Neuronal stem cell (in vitro differentiated cells): ENCODE measurements around the gene MED8.
"Not testable (repeated sequence)": the region's sequence is repeated elsewhere in the genome, so short reads cannot be mapped to it uniquely, and the experiment has no call there.

ENCODE experiments used
- DNase-seq: peaks from one replicate; pipeline ENCODE4 v3.0.0-alpha.2; 2013; ENCODE audit warnings: low spot score
- H2AFZ ChIP-seq: one replicate; pipeline ENCODE4 v1.6.1; 2013; ENCODE audit warnings: mild to moderate bottlenecking, low read length, inconsistent platforms
- H2AK5ac ChIP-seq: 2 replicates; pipeline ENCODE4 v1.6.1; 2013; ENCODE audit warnings: low read depth, mild to moderate bottlenecking, inconsistent platforms, low read length, moderate library complexity, mixed read lengths
- H2BK120ac ChIP-seq: 2 replicates; pipeline ENCODE4 v1.6.1; 2013; ENCODE audit warnings: low read depth, mild to moderate bottlenecking, inconsistent platforms, low read length, moderate library complexity, mixed read lengths
- H2BK12ac ChIP-seq: one replicate; pipeline ENCODE4 v1.6.1; 2013; ENCODE audit warnings: low read length, inconsistent platforms
- H2BK15ac ChIP-seq: 2 replicates; pipeline ENCODE4 v1.6.1; 2013; ENCODE audit warnings: mild to moderate bottlenecking, low read length, inconsistent platforms, mixed read lengths
- H2BK5ac ChIP-seq: one replicate; pipeline ENCODE4 v1.6.1; 2013; ENCODE audit warnings: inconsistent platforms, mild to moderate bottlenecking, low read length, moderate library complexity
- H3K14ac ChIP-seq: one replicate; pipeline ENCODE4 v1.6.1; 2013; ENCODE audit warnings: low read length, inconsistent platforms
- H3K18ac ChIP-seq: 2 replicates; pipeline ENCODE4 v1.6.1; 2013; ENCODE audit warnings: low read length, inconsistent platforms
- H3K23ac ChIP-seq: 2 replicates; pipeline ENCODE4 v1.6.1; 2013; ENCODE audit warnings: low read depth, mild to moderate bottlenecking, mixed read lengths, low read length, inconsistent platforms; ENCODE audit not compliant: poor library complexity
- H3K27ac ChIP-seq: replicated peaks from 3 replicates; pipeline ENCODE4 v1.5.1; 2013; ENCODE audit warnings: low read length, inconsistent platforms
- H3K27me3 ChIP-seq, 3 experiments: 2 replicates each; pipeline ENCODE4 v1.6.1; 2013; ENCODE audit warnings: low read length in 3 of 3, mild to moderate bottlenecking in 2 of 3, inconsistent platforms in 1 of 3, low read depth in 1 of 3, mixed read lengths in 1 of 3, moderate library complexity in 1 of 3; ENCODE audit not compliant: control insufficient read depth in 3 of 3, insufficient read depth in 3 of 3
- H3K36me3 ChIP-seq, 2 donors: replicated peaks in 1 of 2; 2 replicates each; pipeline ENCODE4 v1.6.1; 2013; ENCODE audit warnings: low read length in 2 of 2; ENCODE audit not compliant: control insufficient read depth in 2 of 2, insufficient read depth in 2 of 2
- H3K4ac ChIP-seq: 2 replicates; pipeline ENCODE4 v1.6.1; 2013; ENCODE audit warnings: inconsistent platforms, mild to moderate bottlenecking, low read length, moderate library complexity
- H3K4me1 ChIP-seq, 2 donors: 1 replicate in 1 of 2; 2 replicates in 1 of 2; pipeline ENCODE4 v1.6.1; 2013; ENCODE audit warnings: low read length in 2 of 2, low read depth in 1 of 2; ENCODE audit not compliant: control insufficient read depth in 2 of 2, insufficient read depth in 1 of 2
- H3K4me2 ChIP-seq: one replicate; pipeline ENCODE4 v1.6.1; 2013; ENCODE audit warnings: mild to moderate bottlenecking, low read length, inconsistent platforms; ENCODE audit not compliant: insufficient read depth, poor library complexity, severe bottlenecking
- H3K4me3 ChIP-seq, 2 donors: 2 replicates each; pipeline ENCODE4 v1.5.1; 2013; ENCODE audit warnings: low read length in 2 of 2, mild to moderate bottlenecking in 2 of 2, inconsistent platforms in 1 of 2, moderate library complexity in 1 of 2
- H3K79me1 ChIP-seq: one replicate; pipeline ENCODE4 v1.6.1; 2013; ENCODE audit warnings: low read depth, mild to moderate bottlenecking, inconsistent platforms, low read length, moderate library complexity
- H3K9ac ChIP-seq: one replicate; pipeline ENCODE4 v1.6.1; 2013; ENCODE audit warnings: mild to moderate bottlenecking, low read depth, low read length, inconsistent platforms; ENCODE audit not compliant: poor library complexity
- H3K9me3 ChIP-seq, 2 donors: replicated peaks in 1 of 2; 2 replicates each; pipeline versions ENCODE3 to v1.6.1; 2013; ENCODE audit warnings: low read length in 2 of 2, mild to moderate bottlenecking in 2 of 2, inconsistent platforms in 1 of 2, low read depth in 1 of 2, mixed read lengths in 1 of 2, moderate library complexity in 1 of 2; ENCODE audit not compliant: control insufficient read depth in 2 of 2, insufficient read depth in 1 of 2
- H4K8ac ChIP-seq: one replicate; pipeline ENCODE4 v1.6.1; 2013; ENCODE audit warnings: low read depth, mild to moderate bottlenecking, inconsistent platforms, low read length, moderate library complexity
- H4K91ac ChIP-seq: one replicate; pipeline ENCODE4 v1.6.1; 2013; ENCODE audit warnings: low read length, low read depth, mild to moderate bottlenecking, inconsistent platforms; ENCODE audit not compliant: poor library complexity
- WGBS, 2 donors: extraction: QIAGEN DNeasy Blood & Tissue Kit; methylation state at CpG; one replicate each; pipeline ENCODE4 v1.1.7; 2013; ENCODE audit warnings: missing lambda C conversion rate in 2 of 2, mixed read lengths in 1 of 2; ENCODE audit not compliant: insufficient read length in 2 of 2, insufficient replicate concordance in 1 of 2; ENCODE audit errors: extremely low coverage in 2 of 2; 5-methylcytosine and 5-hydroxymethylcytosine counted together

Gene MED8

DNA sequence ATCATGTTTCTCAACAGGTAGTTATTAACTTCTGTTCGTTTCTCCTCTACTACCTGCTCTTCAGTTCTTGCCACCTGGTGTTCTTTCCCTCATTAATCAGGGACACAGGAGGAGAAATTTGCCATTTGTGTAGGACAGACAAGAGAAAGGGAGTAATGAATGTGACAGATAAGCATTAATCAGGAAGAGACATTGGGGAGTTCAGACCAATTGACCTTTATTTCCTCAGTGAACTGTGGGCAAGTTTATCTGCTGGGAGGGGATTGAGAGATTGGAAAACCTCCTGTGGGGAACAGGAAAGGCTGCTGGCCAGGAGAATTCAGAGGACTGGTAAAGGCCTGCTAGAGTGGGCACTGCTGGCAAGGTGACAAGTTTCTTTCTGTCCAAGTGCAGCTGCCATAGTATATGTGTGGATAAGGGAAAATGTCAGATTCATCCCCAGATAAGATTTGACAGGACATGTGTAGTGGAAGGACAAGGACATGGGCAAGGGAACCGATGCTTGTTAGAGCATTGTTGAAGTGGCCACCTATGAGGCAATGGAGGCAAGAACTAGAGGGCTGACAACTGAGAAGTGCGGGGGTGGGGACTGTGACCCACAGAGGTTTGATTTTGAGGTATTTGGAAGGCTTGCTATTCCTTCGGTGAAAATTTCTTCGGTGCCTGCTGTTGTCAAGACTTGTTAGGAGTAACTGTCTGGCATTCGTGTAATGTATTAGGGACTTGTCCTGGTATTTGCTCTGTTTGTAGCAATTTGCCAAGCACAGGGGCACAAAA, 12.7 kb upstream of the MED8 start:
- Histone ChIP-seq H4K8ac (no peak overlapping the region), H3K36me3 (peaks cover 12 to 44% of the 10 kb centered on the region in 2 donors), H3K79me1 (no peaks in the 10 kb centered on the region), H2AK5ac (no peak overlapping the region), H2BK12ac (no peak overlapping the region), H2BK120ac (no peak overlapping the region), H3K4me1 (no peaks in the 10 kb centered on the region), H3K4me3 (no peak overlapping the region), H3K9me3 (no peaks in the 10 kb centered on the region), H2BK15ac (no peak overlapping the region), H2AFZ (no peak overlapping the region), H3K18ac (no peak overlapping the region), H3K23ac (no peak overlapping the region), H3K4me2 (no peak overlapping the region), H2BK5ac (no peak overlapping the region), H3K14ac (no peak overlapping the region), H3K27ac (no peak overlapping the region), H3K27me3 (no peaks in the 10 kb centered on the region), H3K4ac (no peak overlapping the region), H3K9ac (no peak overlapping the region), H4K91ac (no peak overlapping the region)
- DNase-seq = no peak
- no CpG with 5 or more reads among the region's 6 CpGs for WGBS, 2 donors

- H3K4me1 ChIP-seq, H3K27me3 ChIP-seq, H2BK15ac ChIP-seq, H2BK5ac ChIP-seq, H2AFZ ChIP-seq, H3K4me3 ChIP-seq, H3K4ac ChIP-seq, H2BK120ac ChIP-seq, H4K8ac ChIP-seq, H3K23ac ChIP-seq, H3K18ac ChIP-seq, H3K4me2 ChIP-seq, H2BK12ac ChIP-seq, H3K9me3 ChIP-seq, H3K9ac ChIP-seq, H3K27ac ChIP-seq, DNase-seq, H4K91ac ChIP-seq, H2AK5ac ChIP-seq, H3K14ac ChIP-seq, H3K79me1 ChIP-seq: not testable (repeated sequence)
- H3K36me3 ChIP-seq = peaks cover 9 to 37% of the 10 kb centered on the region in 2 donors
- WGBS, 2 donors = no CpG with 5 or more reads among the region's 9 CpGs
Measured at GRCh38 chr1:43400441-43400840, 10.8 kb upstream of the MED8 start.

GRCh38 chr1:43398227-43398626, 8.6 kb upstream of the MED8 start:
- no CpG with 5 or more reads among the region's 3 CpGs for whole genome bisulfite sequencing, 2 donors
- no peak overlapping the region for H3K27ac ChIP-seq
- no peak overlapping the region for H2AFZ ChIP-seq
- no peak overlapping the region for H4K8ac ChIP-seq
- no peak overlapping the region for H2BK15ac ChIP-seq
- no peak overlapping the region for H2BK5ac ChIP-seq
- H3K4me1 ChIP-seq = no peaks in the 10 kb centered on the region
- no peak overlapping the region for H3K14ac ChIP-seq
- H3K18ac ChIP-seq = no peak overlapping the region
- H3K4ac ChIP-seq = no peak overlapping the region
- peaks cover 0 to 16% of the 10 kb centered on the region in 2 donors for H3K36me3 ChIP-seq
- no peaks in the 10 kb centered on the region for H3K27me3 ChIP-seq
- no peak overlapping the region for H3K4me3 ChIP-seq
- H3K4me2 ChIP-seq = no peak overlapping the region
- H3K79me1 ChIP-seq = no peaks in the 10 kb centered on the region
- no peak overlapping the region for H2BK120ac ChIP-seq
- H3K9me3 ChIP-seq = no peaks in the 10 kb centered on the region
- H2AK5ac ChIP-seq = no peak overlapping the region
- H4K91ac ChIP-seq = no peak overlapping the region
- no peak for DNase-seq
- H3K23ac ChIP-seq = no peak overlapping the region
- no peak overlapping the region for H2BK12ac ChIP-seq
- H3K9ac ChIP-seq = no peak overlapping the region

DNA sequence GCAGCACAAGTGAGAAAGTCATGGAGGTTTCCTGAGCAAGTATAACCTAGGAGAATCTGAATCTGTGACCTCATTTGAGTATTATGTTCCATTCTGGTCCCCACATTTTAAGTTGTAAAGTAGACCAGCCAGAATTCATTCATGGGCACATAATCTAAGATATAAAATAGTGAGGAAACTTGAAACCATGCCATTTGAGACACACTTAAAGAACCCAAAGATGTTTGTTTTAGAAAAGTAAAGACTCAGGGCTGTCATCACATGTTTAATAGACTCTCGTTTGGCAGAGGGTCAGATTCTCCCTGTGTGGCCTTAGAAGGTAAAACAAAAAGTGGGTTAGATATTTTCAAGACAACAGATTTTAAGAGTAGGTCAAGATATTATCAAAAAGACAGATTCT, 6.5 kb upstream of the MED8 start:
- H3K14ac ChIP-seq = no peak overlapping the region
- no CpG with 5 or more reads among the region's 1 CpG for WGBS, 2 donors
- no peak overlapping the region for H4K91ac ChIP-seq
- H3K18ac ChIP-seq = no peak overlapping the region
- H3K27me3 ChIP-seq = no peaks in the 10 kb centered on the region
- no peak overlapping the region for H2BK15ac ChIP-seq
- no peak overlapping the region for H2BK5ac ChIP-seq
- H4K8ac ChIP-seq = no peak overlapping the region
- no peak overlapping the region for H2BK12ac ChIP-seq
- no peak overlapping the region for H3K27ac ChIP-seq
- H3K9me3 ChIP-seq = no peaks in the 10 kb centered on the region
- no peak overlapping the region for H3K9ac ChIP-seq
- H3K36me3 ChIP-seq = peaks cover 0 to 11% of the 10 kb centered on the region in 2 donors
- DNase-seq = no peak
- no peaks in the 10 kb centered on the region for H3K4me1 ChIP-seq
- no peaks in the 10 kb centered on the region for H3K79me1 ChIP-seq
- H2AFZ ChIP-seq = no peak overlapping the region
- no peak overlapping the region for H3K4me2 ChIP-seq
- H3K4ac ChIP-seq = no peak overlapping the region
- no peak overlapping the region for H3K23ac ChIP-seq
- H2AK5ac ChIP-seq = no peak overlapping the region
- H2BK120ac ChIP-seq = no peak overlapping the region
- H3K4me3 ChIP-seq = no peak overlapping the region
